Epithelial cell of esophagus (primary cell): Measurements from ENCODE around the gene TEX2.

ENCODE experiments used
- DNase-seq: peaks from one replicate; pipeline ENCODE4 v3.0.0; 2010; ENCODE audit warnings: low read depth
- H3K4me3 ChIP-seq: 2 replicates; pipeline ENCODE4 v1.5.1; 2011; ENCODE audit warnings: mild to moderate bottlenecking, low read length, control low read depth
- CTCF ChIP-seq: IDR thresholded peaks from 2 replicates; pipeline ENCODE4 v1.5.1; 2011; ENCODE audit warnings: low read depth, mild to moderate bottlenecking, low read length, control low read depth, inconsistent platforms; ENCODE audit not compliant: insufficient read depth; ENCODE audit errors: missing control alignments

Gene TEX2

DNA sequence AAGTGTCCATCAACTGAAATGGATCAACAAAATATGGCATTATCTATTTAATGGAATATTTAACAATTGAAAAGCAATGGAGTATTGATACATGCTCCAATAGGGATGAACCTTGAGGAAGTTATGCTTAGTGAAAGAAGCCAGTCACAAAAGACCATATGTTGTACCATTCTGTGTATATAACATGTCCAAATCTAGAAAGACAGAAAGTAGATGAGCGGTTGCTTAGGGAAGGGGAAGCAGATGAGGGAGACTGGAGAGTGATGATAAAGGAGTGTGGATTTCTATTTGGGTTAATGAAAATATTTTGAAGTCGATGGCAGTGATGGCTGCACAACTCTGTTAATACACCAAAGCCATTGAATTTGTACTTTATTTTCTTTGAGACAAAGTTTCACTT, 124.6 kb downstream of the TEX2 start:
- no peak for TF ChIP-seq CTCF
- no peak for DNase-seq
- H3K4me3 ChIP-seq, result no peak overlapping the region

GRCh38 chr17:64135000-64135399, 128.1 kb downstream of the TEX2 start:
- DNase-seq, result no peak
- TF ChIP-seq CTCF, result no peak
- no peak overlapping the region for H3K4me3 ChIP-seq

DNA sequence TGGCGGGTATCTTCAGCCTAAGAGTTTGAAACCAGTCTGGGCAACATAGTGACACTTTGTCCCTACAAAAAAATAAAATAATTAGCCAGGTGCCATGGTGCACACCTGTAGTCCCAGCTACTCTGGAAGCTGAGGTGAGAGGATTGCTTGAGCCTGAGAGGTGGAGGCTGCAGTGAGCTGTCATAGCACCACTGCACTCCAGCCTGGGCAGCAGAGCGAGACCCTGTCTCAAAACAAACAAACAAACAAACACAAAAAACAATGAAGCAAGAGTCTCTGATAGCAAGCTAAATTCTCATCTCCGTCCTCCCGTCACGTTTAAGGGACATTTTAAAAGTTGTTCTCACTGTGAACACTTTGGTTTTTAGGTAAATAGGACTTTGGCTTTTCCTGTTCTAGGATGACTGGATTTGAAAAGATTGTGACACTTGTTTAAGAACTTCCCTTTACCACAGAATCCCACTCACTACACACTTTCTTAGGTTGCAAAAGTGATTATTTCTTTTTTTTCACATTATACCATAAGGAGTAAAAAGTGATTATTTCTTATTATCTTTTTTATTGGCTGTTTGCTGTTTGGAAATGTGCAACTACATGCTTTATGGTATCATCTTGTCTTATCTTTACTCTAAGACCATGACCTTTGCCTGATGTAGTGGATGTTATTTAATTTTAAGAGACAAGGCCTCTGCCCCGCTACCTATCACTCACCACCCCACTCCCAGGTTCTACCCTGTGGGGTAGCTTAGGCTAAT, 128.7 kb downstream of the TEX2 start:
- TF ChIP-seq CTCF, result no peak
- DNase-seq, result no peak
- H3K4me3 ChIP-seq, result no peak overlapping the region

GRCh38 chr17:64133546-64134215, 129.4 kb downstream of the TEX2 start:
- no peak overlapping the region for H3K4me3 ChIP-seq
- TF ChIP-seq CTCF, result peak; percentile 62
- peak; percentile 71 for DNase-seq

DNA sequence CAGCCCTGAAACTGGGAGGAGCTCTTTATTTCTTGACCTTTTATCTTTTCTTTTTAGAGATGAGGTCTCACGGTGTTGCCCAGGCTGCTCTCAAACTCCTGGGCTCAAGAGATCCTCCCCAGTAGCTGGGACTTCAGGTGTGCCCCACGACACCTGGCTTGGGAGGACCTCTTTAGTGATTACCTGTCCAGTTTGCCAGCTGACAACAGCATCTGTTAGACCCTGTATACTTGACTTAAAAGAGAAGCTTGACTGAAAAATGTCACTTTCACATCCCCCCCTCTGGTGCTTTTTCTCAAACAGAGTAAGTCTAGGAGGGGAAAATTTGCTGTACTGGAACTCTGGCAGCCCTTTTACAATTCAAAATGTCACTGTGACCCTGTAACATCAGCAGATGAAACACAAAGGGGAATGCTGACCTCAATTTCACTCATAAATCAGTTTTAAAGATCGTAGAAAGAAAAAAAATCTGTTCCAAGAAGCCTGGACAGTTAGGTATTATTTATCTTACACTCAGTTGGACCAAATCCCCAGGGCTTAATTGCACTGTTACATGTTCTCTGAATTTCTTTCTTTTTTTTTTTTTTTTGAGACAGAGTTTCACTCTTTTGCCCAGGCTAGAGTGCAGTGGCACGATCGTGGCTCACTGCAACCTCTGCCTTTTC, 131.3 kb downstream of the TEX2 start:
- no peak for DNase-seq
- no peak overlapping the region for H3K4me3 ChIP-seq
- TF ChIP-seq CTCF, result no peak

DNA sequence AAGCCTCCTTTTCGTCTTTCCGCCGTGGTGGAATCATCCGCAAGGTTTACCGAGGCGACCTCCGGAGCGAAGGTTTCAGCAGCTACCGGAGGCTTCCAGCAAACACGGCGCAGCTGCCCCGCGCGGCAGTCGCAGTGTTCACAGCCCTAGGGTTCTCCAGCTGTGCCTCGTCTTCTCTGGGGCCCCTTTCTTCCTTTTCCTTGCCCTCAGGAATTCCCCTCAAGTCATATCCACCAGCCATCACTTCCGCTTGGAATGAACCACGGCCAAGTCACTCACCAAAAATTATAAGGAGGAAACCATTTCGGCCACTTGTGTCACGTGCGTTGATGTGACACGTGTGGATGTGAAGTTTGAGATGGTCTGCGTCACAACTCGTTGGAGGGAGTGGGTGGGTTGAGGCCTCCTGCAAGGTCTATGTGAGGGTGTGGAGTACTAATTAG, 132.5 kb downstream of the TEX2 start:
- no peak for TF ChIP-seq CTCF
- peak overlapping the region; percentile 51 for H3K4me3 ChIP-seq
- DNase-seq, result peak; percentile 63
